HG02981 (cell line): ENCODE data around the gene APOBEC3B.
A peak's percentile ranks its signal among the peaks of the same experiment; 100 is the strongest.
"Not testable (repeated sequence)": the region's sequence is repeated elsewhere in the genome, so short reads cannot be mapped to it uniquely, and the experiment has no call there.

Experiments
- ATAC-seq: cut with Tn5 transposase; IDR thresholded peaks from one replicate; pipeline ENCODE4 v1.9.1; 2021; ENCODE audit warnings: mild to moderate bottlenecking, moderate library complexity; ENCODE audit not compliant: unreplicated experiment

Gene APOBEC3B

GRCh38 chr22:38965614-38966379 is 16.4 kb upstream of the APOBEC3B start:
- no peak for ATAC-seq

GRCh38 chr22:38966380-38966702 is 15.8 kb upstream of the APOBEC3B start:
- ATAC-seq, result no peak

- ATAC-seq, result no peak
Measured at GRCh38 chr22:38966942-38967341, 15.2 kb upstream of the APOBEC3B start.

- no peak for ATAC-seq
Measured at GRCh38 chr22:38967451-38968450, 14.4 kb upstream of the APOBEC3B start.

GRCh38 chr22:38968801-38969200 is 13.3 kb upstream of the APOBEC3B start:
- no peak for ATAC-seq

- ATAC-seq, result no peak
Measured at GRCh38 chr22:38970551-38970950, 11.6 kb upstream of the APOBEC3B start.

- no peak for ATAC-seq
Measured at GRCh38 chr22:38971202-38971601, 10.9 kb upstream of the APOBEC3B start.

- no peak for ATAC-seq
Measured at GRCh38 chr22:38971791-38972190, 10.4 kb upstream of the APOBEC3B start.

GRCh38 chr22:38972558-38972957 is 9.6 kb upstream of the APOBEC3B start:
- no peak for ATAC-seq

- ATAC-seq, result no peak
Measured at GRCh38 chr22:38973289-38974169, 8.6 kb upstream of the APOBEC3B start.

GRCh38 chr22:38974170-38974825 is 7.8 kb upstream of the APOBEC3B start:
- ATAC-seq, result no peak

GRCh38 chr22:38974826-38975175 is 7.3 kb upstream of the APOBEC3B start:
- ATAC-seq, result no peak

- not testable (repeated sequence) for ATAC-seq
Measured at GRCh38 chr22:38977289-38977688, 4.9 kb upstream of the APOBEC3B start.

- not testable (repeated sequence) for ATAC-seq
Measured at GRCh38 chr22:38980587-38980986, 1.6 kb upstream of the APOBEC3B start.

- ATAC-seq, result no peak
Measured at GRCh38 chr22:38981005-38981991, 849 bp upstream of the APOBEC3B start.

GRCh38 chr22:38984224-38984623 is 2.1 kb downstream of the APOBEC3B start:
- ATAC-seq, result no peak

GRCh38 chr22:38984784-38985757 is 2.9 kb downstream of the APOBEC3B start:
- peak; percentile 66 for ATAC-seq

- ATAC-seq, result no peak
Measured at GRCh38 chr22:38986629-38987028, 4.5 kb downstream of the APOBEC3B start.
